ENCODE measurements around the gene CFAP74. TPM values are rescaled to one million over a fixed set of nuclear protein-coding genes. Genes with fewer than 3 reads are reported as not detected.
"Not testable (repeated sequence)": the region's sequence is repeated elsewhere in the genome, so short reads cannot be mapped to it uniquely, and the experiment has no call there.

Gene CFAP74
- total and polyA plus RNA-seq, 2 of the 13 experiments (the other 11 are each of a cell fraction or from before 2014, with no cell fraction given) = 0.27 to 0.62 TPM

DNA sequence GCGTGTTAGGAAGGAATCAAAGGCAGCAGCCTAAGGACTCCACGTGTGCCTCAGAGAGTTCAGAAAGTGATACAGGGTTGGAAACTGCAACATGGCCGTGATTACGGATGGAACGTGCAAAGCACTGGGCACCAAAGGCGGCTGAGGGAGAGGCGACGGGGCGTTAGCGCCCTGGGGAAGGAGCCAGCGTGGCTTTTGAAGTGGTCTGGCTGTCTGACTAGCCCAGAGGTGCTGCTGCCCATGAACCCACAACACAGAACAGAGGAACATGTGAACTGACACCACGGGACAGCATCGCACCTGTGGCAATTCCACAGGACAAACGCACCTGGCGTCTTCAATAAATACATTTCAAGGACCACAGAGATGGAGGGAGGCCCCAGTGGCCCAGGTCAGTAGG is 66.5 kb downstream of the CFAP74 start:
- no peak for FAIRE-seq

DNA sequence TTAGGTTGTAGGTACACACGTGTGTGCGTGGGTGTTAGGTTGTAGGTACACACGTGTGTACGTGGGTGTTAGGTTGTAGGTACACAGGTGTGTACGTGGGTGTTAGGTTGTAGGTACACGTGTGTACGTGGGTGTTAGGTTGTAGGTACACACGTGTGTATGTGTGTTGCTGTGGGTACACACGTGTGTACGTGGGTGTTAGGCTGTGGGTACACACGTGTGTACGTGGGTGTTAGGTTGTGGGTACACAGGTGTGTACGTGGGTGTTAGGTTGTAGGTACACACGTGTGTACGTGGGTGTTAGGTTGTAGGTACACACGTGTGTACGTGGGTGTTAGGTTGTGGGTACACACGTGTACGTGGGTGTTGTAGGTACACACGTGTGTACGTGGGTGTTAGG is 68.7 kb downstream of the CFAP74 start:
- H3K27me3 ChIP-seq (ENCODE audit: control insufficient read depth in 1 of 2, insufficient read depth in 2 of 2, low read length in 2 of 2); in situ Hi-C loops (cut with HindIII; ENCODE audit: extremely low pct_ligation_motif_present, low pct_unique_long_range_greater_than_20kb); H3K4me3 ChIP-seq (replicated peaks in 1 of 3; ENCODE audit: insufficient read depth in 1 of 3, low read depth in 2 of 3, low read length in 3 of 3); H3K27ac ChIP-seq (ENCODE audit: extremely low read length, insufficient read depth, low read length); H3K4me2 ChIP-seq (ENCODE audit: low read depth, low read length); BruUV-seq (replicated peaks); DNase-seq (ENCODE audit: low spot score); H4K20me1 ChIP-seq (ENCODE audit: insufficient read depth, low read length); H2AFZ ChIP-seq (ENCODE audit: low read length); CTCF ChIA-PET (ENCODE audit: low intra/inter-chr PET ratio, low total read pairs); FAIRE-seq; ATAC-seq; H3K9me3 ChIP-seq (ENCODE audit: low read length); H3K9ac ChIP-seq (ENCODE audit: insufficient read depth, low read depth, low read length); H3K79me2 ChIP-seq (ENCODE audit: insufficient read depth, low read length); H3K36me3 ChIP-seq (replicated peaks in 1 of 2; ENCODE audit: control insufficient read depth in 1 of 2, insufficient read depth in 2 of 2, low read length in 2 of 2): not testable (repeated sequence)
- H3K4me1 ChIP-seq (ENCODE audit: insufficient read depth, low read length) = peaks cover 10% of the 10 kb centered on the region
- WGBS (ENCODE audit: low lambda C conversion rate) = 62% methylated on average over 4 of the region's 21 CpGs
- POLR2A ChIA-PET = interaction anchor here (1.0 kb wide), 1 partner anchor 14 kb away, joined by 3 read pairs; no protein-coding TSS in a partner anchor
- intact Hi-C loops (cut with micrococcal nuclease; ENCODE audit: unreplicated experiment) = loop anchor here (2.0 kb wide), 1 partner anchor 112 kb away; no protein-coding TSS in a partner anchor

More for the DNA sequence above, 66.5 kb downstream of the CFAP74 start:
- no peak overlapping the region for H3K27ac ChIP-seq (ENCODE audit: extremely low read length, insufficient read depth, low read length)
- ChIA-PET POLR2A (no interaction called here), CTCF (ENCODE audit: low intra/inter-chr PET ratio, low total read pairs) (no interaction called here)
- no peaks in the 10 kb centered on the region; a peak in 1 of 5 replicates for H3K36me3 ChIP-seq (replicated peaks in 1 of 2; ENCODE audit: control insufficient read depth in 1 of 2, insufficient read depth in 2 of 2, low read length in 2 of 2)
- peaks cover 31% of the 10 kb centered on the region for H3K4me1 ChIP-seq (ENCODE audit: insufficient read depth, low read length)
- WGBS (ENCODE audit: low lambda C conversion rate) = 93% methylated on average over 15 of the region's 15 CpGs
- H3K9ac ChIP-seq (ENCODE audit: insufficient read depth, low read depth, low read length) = no peak overlapping the region
- ATAC-seq (no peak), DNase-seq (ENCODE audit: low spot score) (no peak)
- in situ Hi-C loops (cut with HindIII; ENCODE audit: extremely low pct_ligation_motif_present, low pct_unique_long_range_greater_than_20kb) = no loop called here
- H3K4me2 ChIP-seq (ENCODE audit: low read depth, low read length) = no peak overlapping the region
- BruUV-seq (replicated peaks) = no TSS peak
- H3K4me3 ChIP-seq (replicated peaks in 1 of 3; ENCODE audit: insufficient read depth in 1 of 3, low read depth in 2 of 3, low read length in 3 of 3) = no peak overlapping the region
- no peaks in the 10 kb centered on the region for H3K9me3 ChIP-seq (ENCODE audit: low read length)
- H3K79me2 ChIP-seq (ENCODE audit: insufficient read depth, low read length) = peaks cover under 1% of the 10 kb centered on the region
- no peak overlapping the region for H2AFZ ChIP-seq (ENCODE audit: low read length)
- no peaks in the 10 kb centered on the region for H3K27me3 ChIP-seq (ENCODE audit: control insufficient read depth in 1 of 2, insufficient read depth in 2 of 2, low read length in 2 of 2)
- intact Hi-C loops (cut with micrococcal nuclease; ENCODE audit: unreplicated experiment) = no loop called here
- no peaks in the 10 kb centered on the region for H4K20me1 ChIP-seq (ENCODE audit: insufficient read depth, low read length)
- TF ChIP-seq ZNF607 (CRISPR knock-in tag; IDR thresholded peaks at IDR 0.05; ENCODE audit: borderline replicate concordance) = no peak
- no peak for TF ChIP-seq SMC3 (IDR thresholded peaks at IDR 0.05; ENCODE audit: low read length)
- no peak for TF ChIP-seq SRSF9 (IDR thresholded peaks at IDR 0.05; ENCODE audit: borderline replicate concordance, insufficient read depth, low read depth, low read length, poor library complexity, severe bottlenecking)
- TF ChIP-seq ZNF546 (CRISPR knock-in tag; conservative IDR thresholded peaks at IDR 0.05) = no peak
- TF ChIP-seq, protein P1, sequence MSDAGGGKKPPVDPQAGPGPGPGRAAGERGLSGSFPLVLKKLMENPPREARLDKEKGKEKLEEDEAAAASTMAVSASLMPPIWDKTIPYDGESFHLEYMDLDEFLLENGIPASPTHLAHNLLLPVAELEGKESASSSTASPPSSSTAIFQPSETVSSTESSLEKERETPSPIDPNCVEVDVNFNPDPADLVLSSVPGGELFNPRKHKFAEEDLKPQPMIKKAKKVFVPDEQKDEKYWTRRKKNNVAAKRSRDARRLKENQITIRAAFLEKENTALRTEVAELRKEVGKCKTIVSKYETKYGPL (CRISPR knock-in tag; IDR thresholded peaks at IDR 0.05) = no peak
- no peak for TF ChIP-seq ZNF792 (CRISPR knock-in tag; IDR thresholded peaks at IDR 0.05)
- no peak for TF ChIP-seq RBM39 (IDR thresholded peaks at IDR 0.05; ENCODE audit: low read depth, low read length, poor library complexity, severe bottlenecking)
- TF ChIP-seq, protein P2, sequence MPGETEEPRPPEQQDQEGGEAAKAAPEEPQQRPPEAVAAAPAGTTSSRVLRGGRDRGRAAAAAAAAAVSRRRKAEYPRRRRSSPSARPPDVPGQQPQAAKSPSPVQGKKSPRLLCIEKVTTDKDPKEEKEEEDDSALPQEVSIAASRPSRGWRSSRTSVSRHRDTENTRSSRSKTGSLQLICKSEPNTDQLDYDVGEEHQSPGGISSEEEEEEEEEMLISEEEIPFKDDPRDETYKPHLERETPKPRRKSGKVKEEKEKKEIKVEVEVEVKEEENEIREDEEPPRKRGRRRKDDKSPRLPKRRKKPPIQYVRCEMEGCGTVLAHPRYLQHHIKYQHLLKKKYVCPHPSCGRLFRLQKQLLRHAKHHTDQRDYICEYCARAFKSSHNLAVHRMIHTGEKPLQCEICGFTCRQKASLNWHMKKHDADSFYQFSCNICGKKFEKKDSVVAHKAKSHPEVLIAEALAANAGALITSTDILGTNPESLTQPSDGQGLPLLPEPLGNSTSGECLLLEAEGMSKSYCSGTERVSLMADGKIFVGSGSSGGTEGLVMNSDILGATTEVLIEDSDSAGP (CRISPR knock-in tag; IDR thresholded peaks at IDR 0.05; ENCODE audit: borderline replicate concordance) = no peak
- no peak for TF ChIP-seq ZBTB42 (CRISPR knock-in tag; IDR thresholded peaks at IDR 0.05)
- no peak for TF ChIP-seq MEIS2 (CRISPR knock-in tag; IDR thresholded peaks at IDR 0.05)
- TF ChIP-seq ZNF326 (CRISPR knock-in tag; IDR thresholded peaks at IDR 0.05; ENCODE audit: borderline replicate concordance) = no peak
- TF ChIP-seq ZNF101 (CRISPR knock-in tag; IDR thresholded peaks at IDR 0.05; ENCODE audit: borderline replicate concordance, low read depth) = no peak
- TF ChIP-seq SNAI1 (CRISPR knock-in tag; IDR thresholded peaks at IDR 0.05; ENCODE audit: borderline replicate concordance) = no peak
- TF ChIP-seq ZNF432 (CRISPR knock-in tag; IDR thresholded peaks at IDR 0.05; ENCODE audit: borderline replicate concordance) = no peak

Measured in HepG2 (cell line).